Measurements from ENCODE around the gene ADAMTS4. TPM values are rescaled to one million over a fixed set of nuclear protein-coding genes. Genes with fewer than 3 reads are reported as not detected.

ADAMTS4 gene
- total and polyA plus RNA-seq, 7 donors, result 0.23 to 78.2 (median 6.4) TPM

- peaks cover 14 to 25% (median 19%) of the 10 kb centered on the region in 4 donors for H3K36me3 ChIP-seq
- H3K4me3 ChIP-seq, result peak overlapping the region in 1 of 4 donors; percentile 13
- peak; percentile 54 for DNase-seq
- H3K9me3 ChIP-seq, result no peaks in the 10 kb centered on the region
- 63 to 76% methylated on average over 6 of the region's 6 CpGs for WGBS, 2 donors
- no peaks in the 10 kb centered on the region for H3K4me1 ChIP-seq
- no peak for TF ChIP-seq POLR2A (IDR thresholded peaks at IDR 0.05)
- TF ChIP-seq EP300 (IDR thresholded peaks at IDR 0.05), result no peak
- no peak for TF ChIP-seq CTCF (IDR thresholded peaks at IDR 0.05)
- no peak for TF ChIP-seq POLR2AphosphoS5 (IDR thresholded peaks at IDR 0.05)
- peak overlapping the region; percentile 40 to 72 (median 59) for H3K27ac ChIP-seq
- intact Hi-C loops (cut with DNase I), result no loop called here
- H3K27me3 ChIP-seq, result no peaks in the 10 kb centered on the region
These were observed 19.0 kb upstream of the ADAMTS4 start for GRCh38 chr1:161217831-161218230.

DNA sequence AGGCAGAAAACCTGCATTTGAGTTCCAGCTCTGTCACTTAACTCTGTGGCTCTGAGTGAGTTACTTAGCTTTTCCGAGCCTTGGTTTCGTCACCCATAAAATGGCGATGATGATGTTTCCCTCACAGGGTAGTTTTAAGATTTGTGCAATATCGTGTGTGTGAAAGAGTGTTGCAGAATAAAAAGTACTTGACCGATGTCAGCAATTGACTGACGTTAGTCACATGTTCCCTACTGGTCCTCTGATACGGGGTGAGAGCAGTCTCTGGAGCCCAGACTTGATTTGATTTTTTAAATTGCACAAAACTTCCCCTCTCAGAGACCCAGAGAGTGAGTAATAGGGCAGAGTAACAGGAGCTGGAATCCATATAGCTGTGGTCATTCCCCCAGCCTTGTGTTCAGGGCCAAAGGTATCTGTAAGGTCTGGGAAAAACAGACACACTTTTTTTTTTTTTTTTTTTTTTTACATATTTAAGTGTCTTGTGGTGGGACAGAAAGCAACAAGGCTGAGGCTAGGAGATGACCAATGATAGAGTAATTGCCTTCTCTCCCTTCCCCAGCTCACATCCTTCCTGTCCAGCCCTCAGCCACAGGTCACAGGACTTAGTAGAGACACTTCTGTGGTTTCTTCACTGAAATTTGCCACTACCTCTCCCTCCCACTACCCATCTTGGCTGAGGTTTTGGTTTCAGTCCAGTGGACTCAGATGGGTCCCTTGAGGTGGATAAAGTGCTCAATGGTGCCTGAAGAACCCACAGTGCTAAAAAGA is 18.3 kb upstream of the ADAMTS4 start:
- TF ChIP-seq POLR2AphosphoS5 (IDR thresholded peaks at IDR 0.05) (peak in 3 of 4 donors; percentile 34 to 60 (median 53)), EP300 (IDR thresholded peaks at IDR 0.05) (no peak), POLR2A (IDR thresholded peaks at IDR 0.05) (no peak)
- WGBS, 2 donors, result 61 to 64% methylated on average over 7 of the region's 7 CpGs
- DNase-seq, result peak; percentile 66
- Histone ChIP-seq H3K27ac (peak overlapping the region; percentile 49 to 72 (median 64)), H3K4me1 (no peaks in the 10 kb centered on the region), H3K36me3 (peaks cover 21 to 32% (median 26%) of the 10 kb centered on the region in 4 donors), H3K9me3 (no peaks in the 10 kb centered on the region), H3K27me3 (no peaks in the 10 kb centered on the region), H3K4me3 (peak overlapping the region in 2 of 4 donors; percentile 9 to 39)
- intact Hi-C loops (cut with DNase I), result no loop called here

- TF ChIP-seq EP300 (IDR thresholded peaks at IDR 0.05) (no peak), CTCF (IDR thresholded peaks at IDR 0.05) (no peak), POLR2AphosphoS5 (IDR thresholded peaks at IDR 0.05) (peak in 3 of 4 donors; percentile 67 to 74 (median 70)), POLR2A (IDR thresholded peaks at IDR 0.05) (peak in 1 of 2 donors; percentile 28)
- Histone ChIP-seq H3K4me1 (peaks cover 0 to 3% (median 1%) of the 10 kb centered on the region in 4 donors), H3K9me3 (no peaks in the 10 kb centered on the region), H3K4me3 (peak within 1 kb of the TSS in 3 of 4 donors; percentile 10 to 39 (median 24)), H3K36me3 (peaks cover 25 to 52% (median 47%) of the 10 kb centered on the region in 4 donors), H3K27me3 (no peaks in the 10 kb centered on the region), H3K27ac (peak within 1 kb of the TSS; percentile 25 to 72 (median 50))
- no peak for DNase-seq
- 56 to 86% methylated on average over 10 of the region's 10 CpGs for WGBS, 2 donors
- intact Hi-C loops (cut with DNase I), result no loop called here
These were observed 16.2 kb upstream of the ADAMTS4 start, which contains the start of gene FCER1G for GRCh38 chr1:161215076-161215475. Gene FCER1G, plus strand, starts transcription at chr1:161215295. Its CDS starts 27 bp downstream, at chr1:161215322.

- Histone ChIP-seq H3K27ac (peak overlapping the region in 3 of 4 donors; percentile 40 to 72 (median 43)), H3K4me3 (no peak overlapping the region), H3K4me1 (peaks cover 0 to 9% (median 5%) of the 10 kb centered on the region in 4 donors), H3K9me3 (no peaks in the 10 kb centered on the region), H3K27me3 (no peaks in the 10 kb centered on the region), H3K36me3 (peaks cover 28 to 59% (median 51%) of the 10 kb centered on the region in 4 donors)
- WGBS, 2 donors, result 91 to 95% methylated on average over 9 of the region's 9 CpGs
- intact Hi-C loops (cut with DNase I), result no loop called here
- no peak for DNase-seq
- TF ChIP-seq POLR2AphosphoS5 (IDR thresholded peaks at IDR 0.05), result no peak
- no peak for TF ChIP-seq EP300 (IDR thresholded peaks at IDR 0.05)
These were observed 15.5 kb upstream of the ADAMTS4 start for GRCh38 chr1:161214369-161214768.

DNA sequence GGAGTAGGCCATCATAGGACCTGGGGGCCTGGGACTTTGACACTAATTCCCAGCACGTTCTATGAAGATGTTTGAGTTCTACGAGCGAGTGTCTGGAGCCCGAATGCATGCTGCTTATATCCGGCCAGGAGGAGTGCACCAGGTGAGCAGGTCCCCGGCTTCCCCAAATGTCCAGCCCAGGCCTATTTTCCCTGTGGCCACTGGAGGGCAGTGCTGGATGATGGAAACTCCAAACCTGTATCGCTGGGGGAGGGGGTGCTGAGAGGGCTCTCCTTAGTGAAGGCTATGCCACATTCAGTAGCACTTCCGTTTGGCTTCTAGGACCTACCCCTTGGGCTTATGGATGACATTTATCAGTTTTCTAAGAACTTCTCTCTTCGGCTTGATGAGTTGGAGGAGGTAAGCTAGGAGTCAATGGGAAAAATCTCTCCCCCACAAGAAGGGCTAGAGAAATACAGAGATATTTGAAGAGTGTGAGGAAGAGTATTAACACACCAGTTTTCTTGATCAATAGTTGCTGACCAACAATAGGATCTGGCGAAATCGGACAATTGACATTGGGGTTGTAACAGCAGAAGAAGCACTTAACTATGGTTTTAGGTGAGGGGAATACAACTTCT is 11.0 kb upstream of the ADAMTS4 start:
- no peak overlapping the region for H3K4me3 ChIP-seq
- peaks cover 34 to 96% (median 67%) of the 10 kb centered on the region in 4 donors for H3K36me3 ChIP-seq
- peak; percentile 89 for DNase-seq
- intact Hi-C loops (cut with DNase I), result loop anchor here (2.0 to 5.0 kb wide), 2 partner anchors 17 to 82 kb away; partner anchors contain the start of gene TOMM40L
- H3K27ac ChIP-seq, result peak overlapping the region; percentile 46 to 96 (median 74)
- H3K27me3 ChIP-seq, result no peaks in the 10 kb centered on the region
- peaks cover 0 to 36% (median 21%) of the 10 kb centered on the region in 4 donors for H3K4me1 ChIP-seq
- 40 to 45% methylated on average over 11 of the region's 11 CpGs for WGBS, 2 donors
- H3K9me3 ChIP-seq, result no peaks in the 10 kb centered on the region
- TF ChIP-seq POLR2A (IDR thresholded peaks at IDR 0.05), result no peak
- peak in 2 of 4 donors; percentile 21 to 27 for TF ChIP-seq POLR2AphosphoS5 (IDR thresholded peaks at IDR 0.05)
- TF ChIP-seq EP300 (IDR thresholded peaks at IDR 0.05), result no peak
- peak; percentile 72 to 94 (median 87) for TF ChIP-seq CTCF (IDR thresholded peaks at IDR 0.05)

Measured in sigmoid colon (tissue), 7 donors.